Measurements from ENCODE around the gene CAMTA1.

Gene CAMTA1

GRCh38 chr1:7348073-7348472 lies 562.8 kb downstream of the CAMTA1 start:
- Mint-ChIP-seq H3K27me3 (peaks cover 40% of the 10 kb centered on the region), H3K4me3 (no peak overlapping the region), H3K36me3 (no peaks in the 10 kb centered on the region), H3K4me1 (no peaks in the 10 kb centered on the region), H3K27ac (no peak overlapping the region), H3K9me3 (peaks cover 3% of the 10 kb centered on the region)
- no peak for ATAC-seq

- Mint-ChIP-seq H3K4me1 (no peaks in the 10 kb centered on the region), H3K27me3 (peaks cover 40% of the 10 kb centered on the region), H3K4me3 (no peak overlapping the region), H3K36me3 (no peaks in the 10 kb centered on the region), H3K27ac (no peak overlapping the region), H3K9me3 (peaks cover 3% of the 10 kb centered on the region)
- ATAC-seq, result no peak
Observed at GRCh38 chr1:7348580-7348979, 563.3 kb downstream of the CAMTA1 start.

- no peaks in the 10 kb centered on the region for H3K4me1 Mint-ChIP-seq
- peaks cover 5% of the 10 kb centered on the region for H3K9me3 Mint-ChIP-seq
- no peak overlapping the region for H3K27ac Mint-ChIP-seq
- peaks cover 39% of the 10 kb centered on the region for H3K27me3 Mint-ChIP-seq
- no peak for ATAC-seq
- H3K4me3 Mint-ChIP-seq, result no peak overlapping the region
- no peaks in the 10 kb centered on the region for H3K36me3 Mint-ChIP-seq
Observed at GRCh38 chr1:7350804-7351203, 565.5 kb downstream of the CAMTA1 start.

DNA sequence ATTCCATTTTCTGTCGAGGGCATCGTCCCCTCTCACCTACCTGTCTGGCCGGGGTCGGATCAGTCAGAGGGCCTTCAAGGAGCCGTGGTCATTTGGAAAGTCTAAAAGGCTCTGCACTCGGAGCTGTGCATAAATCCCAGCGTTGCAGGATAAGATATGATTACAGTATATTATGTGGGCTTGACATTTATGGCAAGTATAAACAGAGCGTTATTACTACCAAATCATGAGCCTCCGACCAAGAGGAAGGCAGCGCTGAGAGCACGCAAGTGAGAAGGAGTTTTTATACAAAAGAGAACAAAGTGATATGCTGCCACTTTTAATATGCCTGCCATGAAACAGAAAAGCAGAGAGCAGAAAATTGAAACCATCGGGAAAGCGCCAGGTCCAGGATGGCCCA lies 566.4 kb downstream of the CAMTA1 start:
- no peak for ATAC-seq
- peaks cover 5% of the 10 kb centered on the region for H3K9me3 Mint-ChIP-seq
- H3K27me3 Mint-ChIP-seq, result peaks cover 41% of the 10 kb centered on the region
- no peak overlapping the region for H3K4me3 Mint-ChIP-seq
- H3K4me1 Mint-ChIP-seq, result no peaks in the 10 kb centered on the region
- no peak overlapping the region for H3K27ac Mint-ChIP-seq
- H3K36me3 Mint-ChIP-seq, result no peaks in the 10 kb centered on the region

GRCh38 chr1:7352364-7352763 lies 567.1 kb downstream of the CAMTA1 start:
- ATAC-seq, result no peak
- H3K27me3 Mint-ChIP-seq, result peaks cover 41% of the 10 kb centered on the region
- no peak overlapping the region for H3K27ac Mint-ChIP-seq
- no peaks in the 10 kb centered on the region for H3K4me1 Mint-ChIP-seq
- no peak overlapping the region for H3K4me3 Mint-ChIP-seq
- no peaks in the 10 kb centered on the region for H3K36me3 Mint-ChIP-seq
- H3K9me3 Mint-ChIP-seq, result peaks cover 5% of the 10 kb centered on the region

DNA sequence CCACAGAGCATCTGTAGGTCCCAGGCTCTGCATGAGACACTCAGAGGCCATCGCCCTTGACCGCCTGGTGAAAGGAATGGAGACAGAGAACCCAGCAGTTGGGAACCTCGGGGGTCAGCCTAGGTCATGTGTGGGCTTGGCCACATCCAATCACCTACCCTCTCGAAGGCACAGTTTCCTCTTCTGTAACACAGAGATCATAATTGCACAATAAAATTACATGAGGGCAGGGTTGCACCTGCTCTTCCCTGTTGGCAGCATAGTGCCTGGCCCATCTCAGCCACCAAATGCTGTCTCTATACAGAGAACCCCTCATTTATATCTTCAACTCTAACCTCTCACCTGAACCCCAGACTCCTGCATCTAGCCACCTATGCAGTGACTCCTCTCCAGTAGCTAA lies 567.7 kb downstream of the CAMTA1 start:
- H3K9me3 Mint-ChIP-seq, result peaks cover 5% of the 10 kb centered on the region
- H3K4me1 Mint-ChIP-seq, result no peaks in the 10 kb centered on the region
- H3K4me3 Mint-ChIP-seq, result no peak overlapping the region
- H3K27me3 Mint-ChIP-seq, result peaks cover 40% of the 10 kb centered on the region
- no peaks in the 10 kb centered on the region for H3K36me3 Mint-ChIP-seq
- no peak for ATAC-seq
- H3K27ac Mint-ChIP-seq, result no peak overlapping the region

GRCh38 chr1:7355646-7356045 lies 570.4 kb downstream of the CAMTA1 start:
- H3K4me3 Mint-ChIP-seq, result no peak overlapping the region
- no peaks in the 10 kb centered on the region for H3K4me1 Mint-ChIP-seq
- H3K27ac Mint-ChIP-seq, result no peak overlapping the region
- peaks cover 5% of the 10 kb centered on the region for H3K9me3 Mint-ChIP-seq
- ATAC-seq, result no peak
- H3K27me3 Mint-ChIP-seq, result peaks cover 19% of the 10 kb centered on the region
- H3K36me3 Mint-ChIP-seq, result no peaks in the 10 kb centered on the region

DNA sequence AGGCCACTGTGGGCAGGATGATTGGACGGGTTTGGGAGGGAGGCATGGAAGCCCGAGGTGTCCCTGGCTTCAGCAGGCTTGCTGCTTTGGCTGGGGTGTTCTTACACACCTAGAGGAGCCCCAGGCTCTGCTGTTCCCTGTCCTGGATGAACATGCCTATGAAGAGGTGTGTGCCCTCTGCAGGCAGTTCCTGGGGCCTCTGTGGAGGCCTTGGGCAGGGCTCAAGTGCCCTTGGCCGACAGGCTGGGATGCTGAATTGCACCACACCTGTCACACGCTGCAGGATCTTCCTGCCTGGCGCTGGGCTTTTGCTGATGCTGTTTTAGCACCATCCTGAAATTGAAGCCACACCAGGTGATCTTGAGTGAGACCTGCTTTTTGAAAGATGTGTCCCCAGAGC lies 570.8 kb downstream of the CAMTA1 start:
- H3K4me1 Mint-ChIP-seq, result no peaks in the 10 kb centered on the region
- H3K9me3 Mint-ChIP-seq, result peaks cover 5% of the 10 kb centered on the region
- H3K27me3 Mint-ChIP-seq, result peaks cover 19% of the 10 kb centered on the region
- no peak overlapping the region for H3K27ac Mint-ChIP-seq
- H3K36me3 Mint-ChIP-seq, result no peaks in the 10 kb centered on the region
- no peak overlapping the region for H3K4me3 Mint-ChIP-seq
- ATAC-seq, result no peak

- Mint-ChIP-seq H3K27me3 (peaks cover 9% of the 10 kb centered on the region), H3K4me3 (no peak overlapping the region), H3K27ac (no peak overlapping the region), H3K4me1 (no peaks in the 10 kb centered on the region), H3K9me3 (peaks cover 5% of the 10 kb centered on the region), H3K36me3 (no peaks in the 10 kb centered on the region)
- ATAC-seq, result no peak
Observed at GRCh38 chr1:7358425-7358824, 573.2 kb downstream of the CAMTA1 start.

GRCh38 chr1:7360526-7360925 lies 575.3 kb downstream of the CAMTA1 start:
- no peaks in the 10 kb centered on the region for H3K4me1 Mint-ChIP-seq
- H3K27ac Mint-ChIP-seq, result no peak overlapping the region
- H3K27me3 Mint-ChIP-seq, result peaks cover 6% of the 10 kb centered on the region
- H3K9me3 Mint-ChIP-seq, result peaks cover 5% of the 10 kb centered on the region
- ATAC-seq, result no peak
- H3K4me3 Mint-ChIP-seq, result no peak overlapping the region
- H3K36me3 Mint-ChIP-seq, result no peaks in the 10 kb centered on the region

DNA sequence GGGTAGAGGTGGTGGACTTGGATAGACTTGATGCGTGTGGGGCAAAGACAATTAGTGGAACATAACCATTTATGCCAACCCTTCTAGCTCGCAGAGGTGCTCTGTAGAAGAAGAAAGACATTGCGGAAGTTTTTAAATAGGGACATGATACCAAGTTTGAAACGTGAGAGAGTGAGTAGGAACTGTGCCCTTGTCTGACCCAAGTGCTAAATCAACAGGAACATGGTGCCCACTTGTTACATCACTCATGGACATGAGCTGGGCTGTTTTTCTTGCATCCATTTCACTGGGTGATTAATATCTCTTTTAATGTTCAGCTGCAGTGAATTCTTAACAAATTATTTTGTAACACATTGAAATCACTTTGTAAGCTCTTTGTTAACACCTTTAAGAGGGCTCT lies 577.7 kb downstream of the CAMTA1 start:
- peaks cover 3% of the 10 kb centered on the region for H3K9me3 Mint-ChIP-seq
- no peaks in the 10 kb centered on the region for H3K36me3 Mint-ChIP-seq
- no peaks in the 10 kb centered on the region for H3K27me3 Mint-ChIP-seq
- no peak for ATAC-seq
- H3K4me3 Mint-ChIP-seq, result no peak overlapping the region
- H3K27ac Mint-ChIP-seq, result no peak overlapping the region
- no peaks in the 10 kb centered on the region for H3K4me1 Mint-ChIP-seq

DNA sequence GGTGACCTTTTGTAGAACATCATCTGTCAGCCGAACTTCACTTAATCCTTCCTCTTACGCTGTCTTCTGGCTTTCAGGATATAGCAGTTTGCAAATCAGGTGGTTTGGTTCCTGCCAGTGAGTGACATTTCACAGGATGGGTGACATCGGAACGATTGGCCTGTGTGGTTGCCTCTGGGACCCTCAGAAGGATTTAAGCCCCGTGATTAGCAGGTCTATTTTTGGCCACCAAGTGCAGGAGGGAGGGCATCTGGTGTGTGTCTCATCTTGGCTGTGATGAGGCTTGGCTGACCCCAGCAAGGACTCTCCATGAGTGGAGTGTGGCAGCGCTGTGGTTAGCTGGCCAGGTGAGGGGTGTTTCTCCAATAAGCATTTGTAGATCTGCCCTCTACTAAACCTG lies 578.2 kb downstream of the CAMTA1 start:
- no peaks in the 10 kb centered on the region for H3K27me3 Mint-ChIP-seq
- ATAC-seq, result no peak
- no peaks in the 10 kb centered on the region for H3K4me1 Mint-ChIP-seq
- peaks cover 3% of the 10 kb centered on the region for H3K9me3 Mint-ChIP-seq
- no peaks in the 10 kb centered on the region for H3K36me3 Mint-ChIP-seq
- no peak overlapping the region for H3K27ac Mint-ChIP-seq
- H3K4me3 Mint-ChIP-seq, result no peak overlapping the region

- Mint-ChIP-seq H3K27me3 (no peaks in the 10 kb centered on the region), H3K36me3 (no peaks in the 10 kb centered on the region), H3K4me3 (no peak overlapping the region), H3K27ac (no peak overlapping the region), H3K9me3 (peaks cover 3% of the 10 kb centered on the region), H3K4me1 (no peaks in the 10 kb centered on the region)
- ATAC-seq, result no peak
Observed at GRCh38 chr1:7365706-7366105, 580.5 kb downstream of the CAMTA1 start.

GRCh38 chr1:7366286-7366954 lies 581.2 kb downstream of the CAMTA1 start:
- no peaks in the 10 kb centered on the region for H3K27me3 Mint-ChIP-seq

DNA sequence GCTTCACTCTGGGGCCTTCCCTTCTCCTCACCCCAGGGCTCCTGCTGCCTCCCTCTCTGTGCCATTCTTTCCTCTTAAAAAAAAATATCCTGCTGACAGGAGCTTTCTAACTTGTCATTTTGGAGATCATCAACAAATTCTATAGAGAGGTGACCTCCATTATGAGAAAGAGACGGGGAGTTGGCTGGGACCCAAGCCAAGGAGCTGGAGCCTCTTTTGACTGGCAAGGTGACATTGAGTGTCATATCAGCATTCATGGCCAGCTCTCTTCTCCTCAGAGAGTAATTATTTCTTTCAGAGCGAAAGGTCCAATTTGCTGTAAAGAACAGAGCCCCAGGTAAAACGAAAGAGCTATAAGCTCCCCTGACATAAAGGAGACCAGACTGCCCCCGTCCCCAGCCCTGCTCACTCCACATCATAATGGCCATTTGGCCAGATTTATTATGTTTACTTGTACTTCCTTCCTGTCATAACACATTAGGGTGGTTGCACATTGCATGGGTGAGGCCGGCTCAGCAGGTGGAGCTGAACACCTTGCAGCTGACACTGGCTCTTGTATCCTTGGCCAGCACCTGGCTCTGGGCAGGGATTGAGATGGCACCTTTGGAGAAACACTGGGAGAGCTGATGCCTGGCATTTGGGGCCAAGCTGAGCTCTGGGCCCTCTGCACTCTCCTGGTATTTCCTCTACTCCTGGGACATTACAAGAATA lies 581.9 kb downstream of the CAMTA1 start:
- no peaks in the 10 kb centered on the region for H3K4me1 Mint-ChIP-seq
- H3K27me3 Mint-ChIP-seq, result no peaks in the 10 kb centered on the region
- ATAC-seq, result no peak
- no peaks in the 10 kb centered on the region for H3K36me3 Mint-ChIP-seq
- H3K4me3 Mint-ChIP-seq, result no peak overlapping the region
- H3K9me3 Mint-ChIP-seq, result peaks cover 3% of the 10 kb centered on the region
- no peak overlapping the region for H3K27ac Mint-ChIP-seq

More at GRCh38 chr1:7366286-7366954, 581.2 kb downstream of the CAMTA1 start:
- Mint-ChIP-seq H3K4me1 (no peaks in the 10 kb centered on the region), H3K36me3 (no peaks in the 10 kb centered on the region), H3K27ac (no peak overlapping the region), H3K4me3 (no peak overlapping the region), H3K9me3 (peaks cover 3% of the 10 kb centered on the region)
- ATAC-seq, result no peak

GRCh38 chr1:7369866-7370265 lies 584.6 kb downstream of the CAMTA1 start:
- Mint-ChIP-seq H3K27me3 (no peaks in the 10 kb centered on the region), H3K36me3 (no peaks in the 10 kb centered on the region), H3K27ac (no peak overlapping the region), H3K4me1 (no peaks in the 10 kb centered on the region), H3K9me3 (no peaks in the 10 kb centered on the region), H3K4me3 (no peak overlapping the region)
- no peak for ATAC-seq
